ENCODE data around the gene ZNF223. TPM values are rescaled to one million over a fixed set of nuclear protein-coding genes. Genes with fewer than 3 reads are reported as not detected.

Gene ZNF223
- total RNA-seq, 1 donor from 2014 or later = 5.3 TPM

DNA sequence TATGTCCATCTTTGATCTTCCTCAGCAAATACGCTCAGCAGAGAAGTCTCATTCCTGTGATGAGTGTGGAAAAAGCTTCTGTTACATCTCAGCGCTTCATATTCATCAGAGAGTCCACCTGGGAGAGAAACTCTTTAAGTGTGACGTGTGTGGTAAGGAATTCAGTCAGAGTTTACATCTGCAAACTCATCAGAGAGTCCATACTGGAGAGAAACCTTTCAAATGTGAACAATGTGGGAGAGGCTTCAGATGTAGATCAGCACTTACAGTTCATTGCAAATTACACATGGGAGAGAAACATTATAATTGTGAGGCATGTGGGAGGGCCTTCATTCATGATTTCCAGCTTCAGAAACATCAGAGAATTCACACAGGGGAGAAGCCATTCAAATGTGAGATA lies 14.5 kb downstream of the ZNF223 start:
- Mint-ChIP-seq H3K36me3 (ENCODE audit: unreplicated experiment) (peaks cover 68% of the 10 kb centered on the region), H3K27ac (ENCODE audit: unreplicated experiment) (no peak overlapping the region), H3K4me1 (ENCODE audit: unreplicated experiment) (peaks cover 3% of the 10 kb centered on the region), H3K9me3 (ENCODE audit: unreplicated experiment) (peaks cover 49% of the 10 kb centered on the region), H3K4me3 (ENCODE audit: unreplicated experiment) (no peak overlapping the region), H3K27me3 (ENCODE audit: unreplicated experiment) (no peaks in the 10 kb centered on the region)
- TF ChIP-seq, protein P1, sequence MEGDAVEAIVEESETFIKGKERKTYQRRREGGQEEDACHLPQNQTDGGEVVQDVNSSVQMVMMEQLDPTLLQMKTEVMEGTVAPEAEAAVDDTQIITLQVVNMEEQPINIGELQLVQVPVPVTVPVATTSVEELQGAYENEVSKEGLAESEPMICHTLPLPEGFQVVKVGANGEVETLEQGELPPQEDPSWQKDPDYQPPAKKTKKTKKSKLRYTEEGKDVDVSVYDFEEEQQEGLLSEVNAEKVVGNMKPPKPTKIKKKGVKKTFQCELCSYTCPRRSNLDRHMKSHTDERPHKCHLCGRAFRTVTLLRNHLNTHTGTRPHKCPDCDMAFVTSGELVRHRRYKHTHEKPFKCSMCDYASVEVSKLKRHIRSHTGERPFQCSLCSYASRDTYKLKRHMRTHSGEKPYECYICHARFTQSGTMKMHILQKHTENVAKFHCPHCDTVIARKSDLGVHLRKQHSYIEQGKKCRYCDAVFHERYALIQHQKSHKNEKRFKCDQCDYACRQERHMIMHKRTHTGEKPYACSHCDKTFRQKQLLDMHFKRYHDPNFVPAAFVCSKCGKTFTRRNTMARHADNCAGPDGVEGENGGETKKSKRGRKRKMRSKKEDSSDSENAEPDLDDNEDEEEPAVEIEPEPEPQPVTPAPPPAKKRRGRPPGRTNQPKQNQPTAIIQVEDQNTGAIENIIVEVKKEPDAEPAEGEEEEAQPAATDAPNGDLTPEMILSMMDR (IDR thresholded peaks at IDR 0.05) = no peak
- DNase-seq (ENCODE audit: extremely low spot score, unreplicated experiment) = no peak

DNA sequence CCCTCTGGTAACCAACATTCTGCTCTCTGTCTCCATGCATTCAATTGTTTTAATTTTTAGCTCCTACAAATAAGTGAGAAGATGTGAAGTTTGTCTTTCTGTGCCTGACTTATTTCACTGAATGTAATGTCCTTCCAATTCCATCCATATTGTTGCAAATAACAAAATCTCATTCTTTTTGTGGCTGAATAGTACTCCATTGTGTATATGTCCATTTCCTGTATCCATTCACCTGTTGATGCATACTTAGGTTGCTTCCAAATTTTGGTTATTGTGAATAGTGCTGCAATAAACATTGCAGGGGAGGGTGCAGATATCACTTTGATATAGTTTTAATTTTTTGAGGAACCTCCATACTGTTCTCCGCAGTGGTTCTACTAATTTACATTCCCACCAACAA lies 17.6 kb downstream of the ZNF223 start:
- H3K4me1 Mint-ChIP-seq (ENCODE audit: unreplicated experiment) = peaks cover 20% of the 10 kb centered on the region
- TF ChIP-seq, protein P1 (IDR thresholded peaks at IDR 0.05) = no peak
- no peak for DNase-seq (ENCODE audit: extremely low spot score, unreplicated experiment)
- peaks cover 52% of the 10 kb centered on the region for H3K9me3 Mint-ChIP-seq (ENCODE audit: unreplicated experiment)
- peaks cover 51% of the 10 kb centered on the region for H3K36me3 Mint-ChIP-seq (ENCODE audit: unreplicated experiment)
- no peak overlapping the region for H3K27ac Mint-ChIP-seq (ENCODE audit: unreplicated experiment)
- no peak overlapping the region for H3K4me3 Mint-ChIP-seq (ENCODE audit: unreplicated experiment)
- H3K27me3 Mint-ChIP-seq (ENCODE audit: unreplicated experiment) = no peaks in the 10 kb centered on the region

DNA sequence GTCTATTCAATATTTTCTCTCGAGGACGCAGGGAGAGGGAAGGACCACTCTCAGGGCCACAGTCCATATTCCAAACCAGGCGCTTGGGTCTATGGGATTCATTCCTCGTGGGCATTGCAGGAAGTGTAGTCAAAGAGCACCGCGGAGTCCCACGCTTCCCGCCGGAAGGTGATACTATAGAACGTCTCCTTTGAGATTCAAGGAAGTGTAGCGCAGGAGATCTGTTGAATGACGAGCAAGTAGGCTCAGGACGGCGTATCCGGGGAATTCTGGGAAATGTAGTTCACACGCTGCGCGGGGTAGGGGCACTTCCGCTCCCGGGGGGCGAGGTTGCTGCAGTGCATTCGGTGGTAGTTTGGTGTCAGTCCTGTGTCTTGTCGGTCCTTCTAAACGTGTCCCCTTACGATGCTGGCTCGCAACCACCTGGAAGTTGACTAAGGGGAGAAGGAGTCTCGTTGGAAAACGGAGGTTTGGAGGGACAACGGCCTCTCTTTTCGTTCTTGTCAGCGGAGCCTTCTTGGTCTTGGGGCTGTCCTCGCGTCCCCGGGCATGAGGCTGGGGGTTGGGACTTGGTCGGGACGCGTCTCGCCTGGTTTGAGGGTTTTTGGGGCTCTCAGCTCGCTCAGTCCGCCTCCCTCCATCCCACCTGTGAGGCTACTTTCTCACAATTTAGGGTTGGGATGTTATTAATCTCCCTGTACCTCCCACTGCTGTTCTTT lies 20.1 kb downstream of the ZNF223 start, which contains the start of gene ZNF284:
TSS of gene ZNF284 (plus strand) at position 336 of the 719 bp plus-strand sequence. CDS start 4,231 bp downstream, outside the sequence.
- DNase-seq (ENCODE audit: extremely low spot score, unreplicated experiment) = peak; percentile 92
- Mint-ChIP-seq H3K4me3 (ENCODE audit: unreplicated experiment) (peak within 1 kb of the TSS; percentile 93), H3K4me1 (ENCODE audit: unreplicated experiment) (peaks cover 20% of the 10 kb centered on the region), H3K27ac (ENCODE audit: unreplicated experiment) (peak within 1 kb of the TSS; percentile 88), H3K27me3 (ENCODE audit: unreplicated experiment) (no peaks in the 10 kb centered on the region), H3K9me3 (ENCODE audit: unreplicated experiment) (peaks cover 34% of the 10 kb centered on the region), H3K36me3 (ENCODE audit: unreplicated experiment) (peaks cover 33% of the 10 kb centered on the region)
- TF ChIP-seq, protein P1 (IDR thresholded peaks at IDR 0.05) = no peak

DNA sequence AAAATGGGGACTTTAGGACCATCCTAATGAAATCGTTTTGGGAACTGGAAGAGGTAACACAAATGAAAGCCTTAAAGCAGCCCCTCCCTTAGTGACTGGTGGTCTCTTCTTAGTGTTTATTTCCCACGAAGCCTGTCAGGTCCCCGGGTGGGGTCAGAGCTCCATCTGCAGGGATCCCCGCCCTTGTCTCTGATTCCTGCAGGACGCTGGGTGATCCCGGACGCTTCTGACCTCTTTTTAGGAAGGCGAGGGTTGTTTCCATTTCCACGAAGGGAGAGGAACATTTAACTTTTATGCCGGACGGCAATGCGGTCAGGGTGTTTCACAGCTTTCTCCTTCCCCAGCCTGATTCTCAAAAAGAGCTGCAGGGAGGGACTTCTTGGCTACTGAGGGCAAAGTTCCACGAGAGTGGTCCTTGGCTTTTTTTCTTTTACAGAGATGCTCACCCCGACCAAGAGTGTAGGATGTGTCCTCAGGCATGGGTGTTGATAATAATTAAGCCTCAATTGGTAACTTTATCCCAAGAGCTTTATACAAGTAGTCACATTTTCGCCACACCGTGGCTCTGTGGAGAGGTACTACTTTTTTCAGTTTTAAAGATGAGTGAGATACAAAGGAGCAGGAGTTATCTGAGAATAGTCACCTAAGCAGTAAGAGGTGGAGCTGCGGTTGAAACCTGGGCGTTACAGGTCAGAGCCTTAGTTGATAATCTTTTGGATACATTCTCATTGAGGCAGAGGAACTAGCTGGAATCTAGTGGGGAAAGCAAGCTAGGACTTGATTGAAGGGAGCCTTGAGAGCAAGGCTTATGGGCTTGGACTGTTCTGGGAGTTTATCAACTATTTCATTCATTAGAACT lies 20.9 kb downstream of the ZNF223 start:
- Mint-ChIP-seq H3K27ac (ENCODE audit: unreplicated experiment) (peak overlapping the region; percentile 88), H3K4me1 (ENCODE audit: unreplicated experiment) (peaks cover 20% of the 10 kb centered on the region), H3K4me3 (ENCODE audit: unreplicated experiment) (peak overlapping the region; percentile 93), H3K9me3 (ENCODE audit: unreplicated experiment) (peaks cover 30% of the 10 kb centered on the region), H3K27me3 (ENCODE audit: unreplicated experiment) (no peaks in the 10 kb centered on the region), H3K36me3 (ENCODE audit: unreplicated experiment) (peaks cover 30% of the 10 kb centered on the region)
- TF ChIP-seq, protein P1 (IDR thresholded peaks at IDR 0.05) = no peak
- DNase-seq (ENCODE audit: extremely low spot score, unreplicated experiment) = no peak

DNA sequence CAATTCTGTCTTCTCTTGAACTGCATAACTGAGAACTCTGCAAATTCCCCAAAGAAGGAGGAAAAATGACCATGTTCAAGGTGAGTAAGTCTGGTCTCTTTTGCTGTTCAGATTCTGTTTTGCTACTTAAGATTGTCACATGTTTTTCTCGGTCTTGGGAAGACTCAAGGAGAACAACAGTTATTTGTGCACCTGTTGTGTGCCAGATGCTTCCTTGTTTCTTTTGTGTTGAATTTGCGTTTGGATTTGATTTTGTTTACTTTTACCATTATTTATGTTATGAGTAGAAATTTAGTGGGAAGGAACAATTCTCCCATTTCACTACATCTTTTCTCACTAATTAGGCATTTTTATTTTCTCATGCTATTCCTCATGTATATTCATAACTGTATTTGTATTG lies 24.5 kb downstream of the ZNF223 start:
- Mint-ChIP-seq H3K27ac (ENCODE audit: unreplicated experiment) (no peak overlapping the region), H3K36me3 (ENCODE audit: unreplicated experiment) (peaks cover 30% of the 10 kb centered on the region), H3K9me3 (ENCODE audit: unreplicated experiment) (peaks cover 5% of the 10 kb centered on the region), H3K4me3 (ENCODE audit: unreplicated experiment) (no peak overlapping the region), H3K4me1 (ENCODE audit: unreplicated experiment) (peaks cover 17% of the 10 kb centered on the region), H3K27me3 (ENCODE audit: unreplicated experiment) (no peaks in the 10 kb centered on the region)
- TF ChIP-seq, protein P1 (IDR thresholded peaks at IDR 0.05) = no peak
- DNase-seq (ENCODE audit: extremely low spot score, unreplicated experiment) = no peak

Data from osteocyte (in vitro differentiated cells).